ENCODE results near the gene PRKG1.
"Not testable (repeated sequence)": the region's sequence is repeated elsewhere in the genome, so short reads cannot be mapped to it uniquely, and the experiment has no call there.

The PRKG1 gene

DNA sequence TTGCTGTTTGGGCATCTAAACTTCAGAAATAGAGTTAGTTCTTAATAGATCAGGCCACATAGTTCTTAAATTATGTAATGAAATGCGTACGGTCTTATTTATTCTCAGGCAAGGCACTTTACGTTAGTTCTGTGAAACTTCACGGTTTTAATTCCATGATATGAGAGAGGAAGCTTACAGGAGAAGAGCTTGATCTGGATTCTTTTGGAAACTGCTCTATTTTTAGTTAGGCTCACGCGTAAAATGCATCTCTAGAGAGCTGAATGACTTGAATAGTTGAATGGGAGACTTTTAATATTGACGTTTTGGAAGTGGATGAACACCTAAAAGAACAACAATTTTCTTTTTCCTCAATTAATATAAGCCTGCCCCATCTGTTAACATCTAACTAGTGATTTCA, 71.1 kb downstream of the PRKG1 start:
- Histone ChIP-seq H3K27ac (no peak overlapping the region), H3K36me3 (no peaks in the 10 kb centered on the region), H3K27me3 (ENCODE audit: insufficient read depth, low read depth, severe bottlenecking) (no peaks in the 10 kb centered on the region), H3K9me3 (ENCODE audit: severe bottlenecking) (no peaks in the 10 kb centered on the region), H3K4me3 (ENCODE audit: low read depth, low read length) (no peak overlapping the region)
- no peak for DNase-seq
- TF ChIP-seq, protein P1, sequence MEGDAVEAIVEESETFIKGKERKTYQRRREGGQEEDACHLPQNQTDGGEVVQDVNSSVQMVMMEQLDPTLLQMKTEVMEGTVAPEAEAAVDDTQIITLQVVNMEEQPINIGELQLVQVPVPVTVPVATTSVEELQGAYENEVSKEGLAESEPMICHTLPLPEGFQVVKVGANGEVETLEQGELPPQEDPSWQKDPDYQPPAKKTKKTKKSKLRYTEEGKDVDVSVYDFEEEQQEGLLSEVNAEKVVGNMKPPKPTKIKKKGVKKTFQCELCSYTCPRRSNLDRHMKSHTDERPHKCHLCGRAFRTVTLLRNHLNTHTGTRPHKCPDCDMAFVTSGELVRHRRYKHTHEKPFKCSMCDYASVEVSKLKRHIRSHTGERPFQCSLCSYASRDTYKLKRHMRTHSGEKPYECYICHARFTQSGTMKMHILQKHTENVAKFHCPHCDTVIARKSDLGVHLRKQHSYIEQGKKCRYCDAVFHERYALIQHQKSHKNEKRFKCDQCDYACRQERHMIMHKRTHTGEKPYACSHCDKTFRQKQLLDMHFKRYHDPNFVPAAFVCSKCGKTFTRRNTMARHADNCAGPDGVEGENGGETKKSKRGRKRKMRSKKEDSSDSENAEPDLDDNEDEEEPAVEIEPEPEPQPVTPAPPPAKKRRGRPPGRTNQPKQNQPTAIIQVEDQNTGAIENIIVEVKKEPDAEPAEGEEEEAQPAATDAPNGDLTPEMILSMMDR (IDR thresholded peaks at IDR 0.05; ENCODE audit: low read depth, low read length): no peak

DNA sequence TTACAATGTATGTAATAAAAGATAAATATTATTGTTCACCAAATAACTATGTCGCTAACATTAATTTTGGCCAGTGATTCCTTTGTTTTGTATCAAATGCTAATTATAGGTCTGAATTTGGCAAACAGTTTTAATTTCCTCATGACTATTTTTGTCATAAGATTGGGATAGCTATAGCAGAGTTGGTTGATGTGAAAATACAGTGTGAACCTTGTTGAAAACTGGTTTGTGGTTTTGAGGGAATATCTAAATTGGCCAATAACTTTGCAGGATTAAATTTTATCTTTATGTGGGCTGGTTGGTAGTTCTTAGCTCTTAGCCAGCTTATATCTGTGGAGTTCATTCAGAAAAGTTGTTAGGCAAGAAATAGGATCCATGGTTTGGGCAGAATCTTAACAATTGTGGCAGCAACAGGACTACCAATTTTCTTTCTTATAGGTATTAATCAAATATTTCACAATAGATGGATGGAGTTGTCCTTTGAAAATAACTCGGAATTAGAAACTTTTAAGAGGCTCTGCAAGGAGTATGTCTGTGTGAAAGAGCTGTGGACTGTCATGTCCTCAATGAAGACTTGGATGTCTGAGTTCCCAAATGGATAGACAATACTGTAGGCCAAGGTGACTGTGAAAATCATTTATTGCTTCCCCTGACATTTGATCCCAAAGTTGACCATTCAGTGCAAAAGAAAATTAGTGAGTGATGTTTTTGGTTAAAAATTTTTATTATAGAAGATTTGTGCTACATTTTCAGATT, 73.5 kb downstream of the PRKG1 start:
- no peak for DNase-seq
- Histone ChIP-seq H3K4me3 (ENCODE audit: low read depth, low read length) (no peak overlapping the region), H3K27me3 (ENCODE audit: insufficient read depth, low read depth, severe bottlenecking) (no peaks in the 10 kb centered on the region), H3K27ac (no peak overlapping the region), H3K36me3 (no peaks in the 10 kb centered on the region), H3K9me3 (ENCODE audit: severe bottlenecking) (no peaks in the 10 kb centered on the region)
- TF ChIP-seq, protein P1 (IDR thresholded peaks at IDR 0.05; ENCODE audit: low read depth, low read length): no peak

DNA sequence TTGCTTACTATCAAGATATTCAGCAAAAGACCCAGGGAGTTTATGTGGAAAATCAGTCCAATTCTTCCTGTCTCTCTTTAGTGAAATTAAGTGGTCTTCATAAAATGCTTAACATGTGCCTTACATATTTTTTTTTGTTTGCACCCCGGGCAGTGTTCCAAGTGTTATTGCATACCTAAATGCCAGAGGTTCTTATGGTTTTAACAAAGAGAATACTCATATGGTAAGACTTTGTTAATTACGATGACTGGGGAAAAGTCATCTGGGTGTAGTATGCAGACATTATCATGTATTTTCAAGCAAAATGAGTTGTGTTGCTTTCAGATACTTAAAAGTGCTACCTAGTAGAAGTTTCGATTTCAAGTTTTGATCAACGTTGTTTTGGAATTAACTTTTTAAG, 82.6 kb downstream of the PRKG1 start:
- DNase-seq: no peak
- no peaks in the 10 kb centered on the region for H3K36me3 ChIP-seq
- H3K27ac ChIP-seq: no peak overlapping the region
- TF ChIP-seq, protein P1 (IDR thresholded peaks at IDR 0.05; ENCODE audit: low read depth, low read length): no peak
- no peaks in the 10 kb centered on the region for H3K27me3 ChIP-seq (ENCODE audit: insufficient read depth, low read depth, severe bottlenecking)
- no peak overlapping the region for H3K4me3 ChIP-seq (ENCODE audit: low read depth, low read length)
- no peaks in the 10 kb centered on the region for H3K9me3 ChIP-seq (ENCODE audit: severe bottlenecking)

DNA sequence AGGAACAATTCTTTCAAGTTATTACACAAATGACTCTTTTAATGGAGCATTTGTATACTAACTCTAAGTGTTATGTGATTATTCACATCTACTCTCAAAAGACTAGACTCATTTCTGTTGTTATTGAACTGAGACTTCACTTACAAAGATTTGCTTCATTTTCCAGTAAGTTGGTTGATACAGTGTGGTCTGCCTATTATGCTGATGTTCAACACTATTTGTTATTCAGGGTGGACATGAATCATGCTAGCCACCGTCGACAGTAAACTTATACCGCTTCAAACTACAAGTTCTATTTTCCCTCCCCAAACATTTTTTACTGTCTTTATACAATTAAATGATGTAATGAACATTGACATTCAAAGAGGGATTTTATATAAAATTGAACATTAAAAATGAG, 84.5 kb downstream of the PRKG1 start:
- Histone ChIP-seq H3K4me3 (ENCODE audit: low read depth, low read length) (no peak overlapping the region), H3K9me3 (ENCODE audit: severe bottlenecking) (no peaks in the 10 kb centered on the region), H3K36me3 (no peaks in the 10 kb centered on the region), H3K27ac (no peak overlapping the region), H3K27me3 (ENCODE audit: insufficient read depth, low read depth, severe bottlenecking) (no peaks in the 10 kb centered on the region)
- no peak for DNase-seq
- TF ChIP-seq, protein P1 (IDR thresholded peaks at IDR 0.05; ENCODE audit: low read depth, low read length): no peak

DNA sequence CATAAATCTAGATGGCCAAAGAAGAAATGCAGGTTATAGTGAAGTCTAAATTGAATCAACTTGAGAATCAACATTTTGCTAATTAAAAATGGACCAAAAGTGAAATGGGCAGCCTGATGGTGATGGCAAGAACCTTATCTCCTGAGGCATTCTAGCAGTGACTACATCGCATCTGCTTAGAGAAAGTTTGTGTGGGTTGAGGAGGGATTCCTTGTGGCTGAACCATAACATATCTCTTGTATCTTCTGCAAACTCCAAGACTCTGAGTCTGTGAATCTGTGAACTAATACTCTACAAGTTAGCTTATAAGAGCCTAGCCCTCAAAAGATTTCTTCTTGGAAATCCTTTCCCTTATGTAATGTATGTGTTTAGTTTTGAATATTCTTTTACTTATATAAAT, 85.6 kb downstream of the PRKG1 start:
- Histone ChIP-seq H3K27me3 (ENCODE audit: insufficient read depth, low read depth, severe bottlenecking) (no peaks in the 10 kb centered on the region), H3K36me3 (no peaks in the 10 kb centered on the region), H3K27ac (no peak overlapping the region), H3K9me3 (ENCODE audit: severe bottlenecking) (no peaks in the 10 kb centered on the region), H3K4me3 (ENCODE audit: low read depth, low read length) (no peak overlapping the region)
- TF ChIP-seq, protein P1 (IDR thresholded peaks at IDR 0.05; ENCODE audit: low read depth, low read length): no peak
- no peak for DNase-seq

DNA sequence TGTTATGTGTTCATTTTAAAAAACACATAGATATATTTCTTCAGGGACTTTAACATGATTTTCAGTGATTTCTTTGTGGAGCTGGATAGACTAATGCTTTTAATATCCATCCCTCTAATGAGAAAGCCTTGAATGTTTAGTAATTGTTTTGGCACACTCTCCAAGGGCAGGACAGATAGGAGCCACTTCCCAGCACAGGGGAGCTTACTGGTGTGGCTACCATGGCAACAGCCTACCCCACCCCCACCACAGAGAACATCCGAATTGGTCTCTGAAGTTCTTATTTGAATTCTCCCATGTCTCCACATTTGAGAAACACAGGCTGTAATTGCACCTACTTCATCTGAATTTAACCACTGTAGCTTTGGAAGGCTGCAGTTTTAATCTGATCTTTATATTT, 87.7 kb downstream of the PRKG1 start:
- Histone ChIP-seq H3K27me3 (ENCODE audit: insufficient read depth, low read depth, severe bottlenecking) (no peaks in the 10 kb centered on the region), H3K4me3 (ENCODE audit: low read depth, low read length) (no peak overlapping the region), H3K27ac (no peak overlapping the region), H3K36me3 (no peaks in the 10 kb centered on the region), H3K9me3 (ENCODE audit: severe bottlenecking) (no peaks in the 10 kb centered on the region)
- no peak for DNase-seq
- TF ChIP-seq, protein P1 (IDR thresholded peaks at IDR 0.05; ENCODE audit: low read depth, low read length): no peak

DNA sequence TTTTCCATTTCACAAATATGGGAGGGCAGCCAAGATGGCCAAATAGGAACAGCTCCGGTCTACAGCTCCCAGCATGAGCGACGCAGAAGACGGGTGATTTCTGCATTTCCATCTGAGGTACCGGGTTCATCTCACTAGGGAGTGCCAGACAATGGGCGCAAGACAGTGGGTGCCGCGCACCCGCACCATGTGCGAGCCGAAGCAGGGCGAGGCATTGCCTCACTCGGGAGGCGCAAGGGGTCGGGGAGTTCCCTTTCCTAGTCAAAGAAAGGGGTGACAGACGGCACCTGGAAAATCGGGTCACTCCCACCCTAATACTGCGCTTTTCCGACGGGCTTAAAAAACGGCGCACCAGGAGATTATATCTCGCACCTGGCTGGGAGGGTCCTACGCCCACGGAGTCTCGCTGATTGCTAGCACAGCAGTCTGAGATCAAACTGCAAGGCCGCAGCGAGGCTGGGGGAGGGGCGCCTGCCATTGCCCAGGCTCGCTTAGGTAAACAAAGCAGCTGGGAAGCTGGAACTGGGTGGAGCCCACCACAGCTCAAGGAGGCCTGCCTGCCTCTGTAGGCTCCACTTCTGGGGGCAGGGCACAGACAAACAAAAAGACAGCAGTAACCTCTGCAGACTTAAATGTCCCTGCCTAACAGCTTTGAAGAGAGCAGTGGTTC, 89.2 kb downstream of the PRKG1 start:
- not testable (repeated sequence) for DNase-seq; H3K9me3 ChIP-seq (ENCODE audit: severe bottlenecking); H3K27me3 ChIP-seq (ENCODE audit: insufficient read depth, low read depth, severe bottlenecking); H3K4me3 ChIP-seq (ENCODE audit: low read depth, low read length); H3K36me3 ChIP-seq; H3K27ac ChIP-seq

Measured in WERI-Rb-1 (cell line).